ENCODE measurements around the gene GZMA. TPM values are rescaled to one million over a fixed set of nuclear protein-coding genes. Genes with fewer than 3 reads are reported as not detected.

GZMA gene
- total and polyA plus RNA-seq, 2 donors (not counting 1 experiment from before 2014, with no cell fraction given), result not detected

DNA sequence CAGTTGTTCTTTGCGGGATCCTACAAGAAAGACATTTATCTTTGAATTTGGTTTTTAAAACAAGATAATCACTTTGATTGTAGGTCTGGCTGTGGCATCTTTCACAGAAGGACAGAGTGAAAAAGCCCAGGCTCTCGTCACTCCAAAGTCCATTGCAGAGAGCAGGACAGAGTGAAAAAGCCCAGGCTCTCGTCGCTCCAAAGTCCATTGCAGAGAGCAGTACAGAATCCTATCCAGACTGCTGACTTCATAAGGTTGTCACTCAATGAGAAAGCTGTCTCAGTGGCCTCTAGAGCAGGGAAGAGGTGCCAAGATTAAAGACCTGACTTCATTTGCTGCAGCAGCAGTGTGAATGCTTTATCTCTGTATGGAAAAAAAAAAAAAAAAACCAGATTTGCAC is 41.2 kb downstream of the GZMA start:
- H4K20me1 ChIP-seq (ENCODE audit: control insufficient read depth, extremely low read depth, insufficient read depth, low read length), result no peaks in the 10 kb centered on the region
- no peaks in the 10 kb centered on the region for H3K79me2 ChIP-seq (ENCODE audit: control insufficient read depth, insufficient read depth, low read length)
- H3K4me1 ChIP-seq (ENCODE audit: control insufficient read depth, extremely low read depth, insufficient read depth, low read length), result no peaks in the 10 kb centered on the region
- no peak overlapping the region for H3K27ac ChIP-seq (ENCODE audit: insufficient read depth, low read length)
- H2AFZ ChIP-seq (ENCODE audit: low read length), result no peak overlapping the region
- DNase-seq (ENCODE audit: low read depth in 2 of 2), result no peak
- H3K9me3 ChIP-seq (ENCODE audit: control insufficient read depth, insufficient read depth, low read depth, low read length), result no peaks in the 10 kb centered on the region
- H3K36me3 ChIP-seq (ENCODE audit: control insufficient read depth, insufficient read depth, low read length), result no peaks in the 10 kb centered on the region
- H3K9ac ChIP-seq (ENCODE audit: insufficient read depth, low read length), result no peak overlapping the region
- no peaks in the 10 kb centered on the region for H3K27me3 ChIP-seq (ENCODE audit: control insufficient read depth, insufficient read depth, low read length)
- no peak for TF ChIP-seq EZH2 (IDR thresholded peaks at IDR 0.05; ENCODE audit: low read length, missing control alignments)
- TF ChIP-seq, protein P1, sequence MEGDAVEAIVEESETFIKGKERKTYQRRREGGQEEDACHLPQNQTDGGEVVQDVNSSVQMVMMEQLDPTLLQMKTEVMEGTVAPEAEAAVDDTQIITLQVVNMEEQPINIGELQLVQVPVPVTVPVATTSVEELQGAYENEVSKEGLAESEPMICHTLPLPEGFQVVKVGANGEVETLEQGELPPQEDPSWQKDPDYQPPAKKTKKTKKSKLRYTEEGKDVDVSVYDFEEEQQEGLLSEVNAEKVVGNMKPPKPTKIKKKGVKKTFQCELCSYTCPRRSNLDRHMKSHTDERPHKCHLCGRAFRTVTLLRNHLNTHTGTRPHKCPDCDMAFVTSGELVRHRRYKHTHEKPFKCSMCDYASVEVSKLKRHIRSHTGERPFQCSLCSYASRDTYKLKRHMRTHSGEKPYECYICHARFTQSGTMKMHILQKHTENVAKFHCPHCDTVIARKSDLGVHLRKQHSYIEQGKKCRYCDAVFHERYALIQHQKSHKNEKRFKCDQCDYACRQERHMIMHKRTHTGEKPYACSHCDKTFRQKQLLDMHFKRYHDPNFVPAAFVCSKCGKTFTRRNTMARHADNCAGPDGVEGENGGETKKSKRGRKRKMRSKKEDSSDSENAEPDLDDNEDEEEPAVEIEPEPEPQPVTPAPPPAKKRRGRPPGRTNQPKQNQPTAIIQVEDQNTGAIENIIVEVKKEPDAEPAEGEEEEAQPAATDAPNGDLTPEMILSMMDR (conservative IDR thresholded peaks at IDR 0.05 in 1 of 2, IDR thresholded peaks at IDR 0.05 in 1 of 2; ENCODE audit: low read depth in 1 of 2, low read length in 2 of 2), result no peak
- no peak overlapping the region for H3K4me3 ChIP-seq (replicated peaks in 1 of 4; ENCODE audit: control extremely low read depth in 1 of 4, insufficient read depth in 1 of 4, low read depth in 3 of 4, low read length in 4 of 4)
- no peak overlapping the region for H3K4me2 ChIP-seq (ENCODE audit: extremely low read depth, insufficient read depth, low read length)

DNA sequence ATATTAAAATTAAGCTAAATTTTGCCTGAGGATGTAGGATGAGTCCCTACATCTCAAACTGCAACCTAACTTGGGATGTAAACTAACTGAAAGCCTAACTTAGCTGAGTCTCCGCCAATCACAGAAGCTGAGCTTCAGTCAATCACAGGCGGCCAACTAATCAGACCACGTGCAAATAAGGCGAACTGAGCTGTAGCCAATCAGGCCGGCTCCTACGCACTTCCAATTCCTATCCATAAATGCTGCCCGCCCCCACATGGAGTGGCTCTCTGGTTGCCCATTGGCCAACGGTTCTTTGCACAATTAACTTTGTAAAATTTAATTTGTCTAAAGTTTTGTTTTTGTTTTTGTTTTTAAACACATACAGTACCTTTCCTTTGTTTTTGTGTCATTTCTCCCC is 43.6 kb downstream of the GZMA start:
- Histone ChIP-seq H3K9ac (ENCODE audit: insufficient read depth, low read length) (no peak overlapping the region), H4K20me1 (ENCODE audit: control insufficient read depth, extremely low read depth, insufficient read depth, low read length) (no peaks in the 10 kb centered on the region), H3K27me3 (ENCODE audit: control insufficient read depth, insufficient read depth, low read length) (no peaks in the 10 kb centered on the region), H3K4me1 (ENCODE audit: control insufficient read depth, extremely low read depth, insufficient read depth, low read length) (no peaks in the 10 kb centered on the region), H2AFZ (ENCODE audit: low read length) (no peak overlapping the region), H3K27ac (ENCODE audit: insufficient read depth, low read length) (no peak overlapping the region), H3K36me3 (ENCODE audit: control insufficient read depth, insufficient read depth, low read length) (no peaks in the 10 kb centered on the region), H3K4me3 (replicated peaks in 1 of 4; ENCODE audit: control extremely low read depth in 1 of 4, insufficient read depth in 1 of 4, low read depth in 3 of 4, low read length in 4 of 4) (no peak overlapping the region), H3K79me2 (ENCODE audit: control insufficient read depth, insufficient read depth, low read length) (no peaks in the 10 kb centered on the region), H3K4me2 (ENCODE audit: extremely low read depth, insufficient read depth, low read length) (no peak overlapping the region), H3K9me3 (ENCODE audit: control insufficient read depth, insufficient read depth, low read depth, low read length) (no peaks in the 10 kb centered on the region)
- DNase-seq (ENCODE audit: low read depth in 2 of 2), result no peak
- TF ChIP-seq, protein P1 (conservative IDR thresholded peaks at IDR 0.05 in 1 of 2, IDR thresholded peaks at IDR 0.05 in 1 of 2; ENCODE audit: low read depth in 1 of 2, low read length in 2 of 2), result no peak
- no peak for TF ChIP-seq EZH2 (IDR thresholded peaks at IDR 0.05; ENCODE audit: low read length, missing control alignments)

DNA sequence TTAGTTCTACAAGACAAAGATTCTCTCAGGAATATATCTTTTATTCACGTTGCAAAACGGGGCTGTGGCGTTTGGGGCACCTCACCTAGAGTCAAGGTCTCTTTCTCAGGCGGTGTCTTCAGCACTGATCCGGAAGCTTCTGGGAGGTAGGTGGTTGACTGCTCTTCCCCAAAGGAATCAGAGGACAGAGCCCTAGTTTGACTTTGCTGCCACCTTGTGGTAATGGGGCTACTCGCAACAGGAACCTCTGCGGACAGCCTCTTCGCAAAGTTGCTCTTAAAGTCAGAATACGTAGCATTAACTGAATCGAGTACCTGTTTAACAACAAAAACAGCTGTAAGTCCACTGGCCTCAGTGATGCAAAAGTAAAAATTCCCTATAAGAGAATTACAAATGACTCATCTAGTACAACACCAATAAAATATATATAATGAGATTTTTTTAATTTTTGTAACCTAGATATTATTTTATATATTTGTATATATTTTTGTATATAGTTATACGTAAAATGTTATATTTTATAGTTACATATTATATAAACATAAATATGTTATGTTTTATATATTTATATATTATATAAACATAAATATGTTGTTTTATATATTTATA is 44.2 kb downstream of the GZMA start:
- H2AFZ ChIP-seq (ENCODE audit: low read length), result no peak overlapping the region
- no peaks in the 10 kb centered on the region for H3K36me3 ChIP-seq (ENCODE audit: control insufficient read depth, insufficient read depth, low read length)
- H3K4me3 ChIP-seq (replicated peaks in 1 of 4; ENCODE audit: control extremely low read depth in 1 of 4, insufficient read depth in 1 of 4, low read depth in 3 of 4, low read length in 4 of 4), result no peak overlapping the region
- H3K4me2 ChIP-seq (ENCODE audit: extremely low read depth, insufficient read depth, low read length), result no peak overlapping the region
- no peak overlapping the region for H3K27ac ChIP-seq (ENCODE audit: insufficient read depth, low read length)
- no peaks in the 10 kb centered on the region for H3K9me3 ChIP-seq (ENCODE audit: control insufficient read depth, insufficient read depth, low read depth, low read length)
- DNase-seq (ENCODE audit: low read depth in 2 of 2), result peak; percentile 67 to 85
- no peak overlapping the region for H3K9ac ChIP-seq (ENCODE audit: insufficient read depth, low read length)
- no peaks in the 10 kb centered on the region for H3K4me1 ChIP-seq (ENCODE audit: control insufficient read depth, extremely low read depth, insufficient read depth, low read length)
- TF ChIP-seq EZH2 (IDR thresholded peaks at IDR 0.05; ENCODE audit: low read length, missing control alignments), result no peak
- TF ChIP-seq, protein P1 (conservative IDR thresholded peaks at IDR 0.05 in 1 of 2, IDR thresholded peaks at IDR 0.05 in 1 of 2; ENCODE audit: low read depth in 1 of 2, low read length in 2 of 2), result peak; percentile 97 to 100
- no peaks in the 10 kb centered on the region for H3K27me3 ChIP-seq (ENCODE audit: control insufficient read depth, insufficient read depth, low read length)
- no peaks in the 10 kb centered on the region for H4K20me1 ChIP-seq (ENCODE audit: control insufficient read depth, extremely low read depth, insufficient read depth, low read length)
- no peaks in the 10 kb centered on the region for H3K79me2 ChIP-seq (ENCODE audit: control insufficient read depth, insufficient read depth, low read length)

All from fibroblast of lung (primary cell).